Naive thymus-derived CD4-positive, alpha-beta T cell (primary cell): ENCODE data around the gene ZSCAN16. TPM values are rescaled to one million over a fixed set of nuclear protein-coding genes. Genes with fewer than 3 reads are reported as not detected.

ENCODE experiments used
- ATAC-seq: fragments of 150-1000 bp; cut with Tn5 transposase; 2 replicates; pipeline ENCODE4 v1.10.0; 2021; ENCODE audit warnings: mild to moderate bottlenecking, moderate library complexity
- CTCF ChIA-PET: fragments of 350-600 bp; sonication (Branson Sonifier 250); formaldehyde crosslinking; loops from one replicate; lab custom pipeline; 2021; ENCODE audit warnings: antibody characterized with exemption; lab: Charles Lee
- POLR2A ChIA-PET: fragments of 350-600 bp; sonication (Branson Sonifier 250); formaldehyde crosslinking; loops from one replicate; lab custom pipeline; 2021; ENCODE audit warnings: antibody characterized with exemption, inconsistent platforms; lab: Charles Lee
- DNase-seq, 9 donors: peaks; one replicate each; pipeline versions ENCODE4 v3.0.0 to v3.0.0-alpha.2; 2020 to 2022; ENCODE audit warnings: mixed read lengths in 1 of 9
- H3K27ac ChIP-seq: one replicate; pipeline ENCODE4 v1.7.0; 2013; ENCODE audit warnings: mild to moderate bottlenecking, low read depth, low read length, moderate library complexity
- H3K27me3 ChIP-seq, 2 donors: one replicate each; pipeline ENCODE4 v1.7.0; 2013; ENCODE audit warnings: low read length in 2 of 2, mild to moderate bottlenecking in 2 of 2, moderate library complexity in 2 of 2; ENCODE audit not compliant: control insufficient read depth in 2 of 2, insufficient read depth in 2 of 2
- H3K36me3 ChIP-seq, 3 experiments: 1 replicate in 2 of 3; 2 replicates in 1 of 3; pipeline ENCODE4 v1.7.0; 2013; ENCODE audit warnings: low read length in 3 of 3, mild to moderate bottlenecking in 3 of 3, moderate library complexity in 1 of 3; ENCODE audit not compliant: insufficient read depth in 3 of 3, control insufficient read depth in 2 of 3
- H3K4me1 ChIP-seq, 2 donors: one replicate each; pipeline ENCODE4 v1.7.0; 2013; ENCODE audit warnings: low read length in 2 of 2, mild to moderate bottlenecking in 2 of 2, moderate library complexity in 1 of 2; ENCODE audit not compliant: control insufficient read depth in 2 of 2, insufficient read depth in 2 of 2
- H3K4me3 ChIP-seq: 2 replicates; pipeline ENCODE4 v1.7.0; 2013; ENCODE audit warnings: mild to moderate bottlenecking, low read length
- H3K9me3 ChIP-seq, 3 experiments: 1 replicate in 2 of 3; 2 replicates in 1 of 3; pipeline ENCODE4 v1.7.0; 2013; ENCODE audit warnings: low read length in 3 of 3; ENCODE audit not compliant: control insufficient read depth in 2 of 3
- H3K27ac Mint-ChIP-seq, 9 donors: one replicate each; pipeline ENCODE4 v1.8.0; 2020 to 2022; ENCODE audit warnings: mixed read lengths in 9 of 9, mild to moderate bottlenecking in 8 of 9, moderate library complexity in 5 of 9, inconsistent platforms in 2 of 9
- H3K27me3 Mint-ChIP-seq, 5 donors: one replicate each; pipeline ENCODE4 v1.8.0; 2021 to 2022; ENCODE audit warnings: mixed read lengths in 5 of 5, mild to moderate bottlenecking in 1 of 5
- H3K36me3 Mint-ChIP-seq, 5 donors: one replicate each; pipeline ENCODE4 v1.8.0; 2020 to 2022; ENCODE audit warnings: mixed read lengths in 5 of 5, mild to moderate bottlenecking in 3 of 5, inconsistent platforms in 1 of 5
- H3K4me1 Mint-ChIP-seq, 7 donors: one replicate each; pipeline ENCODE4 v1.8.0; 2020 to 2022; ENCODE audit warnings: mixed read lengths in 7 of 7, mild to moderate bottlenecking in 3 of 7, inconsistent platforms in 1 of 7
- H3K4me3 Mint-ChIP-seq, 10 donors: one replicate each; pipeline ENCODE4 v1.8.0; 2020 to 2022; ENCODE audit warnings: mild to moderate bottlenecking in 10 of 10, mixed read lengths in 10 of 10, moderate library complexity in 6 of 10, inconsistent platforms in 2 of 10
- H3K9me3 Mint-ChIP-seq, 11 donors: one replicate each; pipeline ENCODE4 v1.8.0; 2020 to 2022; ENCODE audit warnings: mixed read lengths in 11 of 11, mild to moderate bottlenecking in 4 of 11, inconsistent platforms in 1 of 11, moderate library complexity in 1 of 11
- intact Hi-C, 2 donors: fragments of 100-400 bp; cut with micrococcal nuclease; formaldehyde crosslinking; loops; one replicate each; pipeline ENCODE4 v1.15.1; 2023
- polyA plus RNA-seq, 2 donors: library from polyadenylated mRNA; unstranded; fragments of 300-500 nt; fragmentation: Illumina TruSeq; gene quantifications; one replicate each; pipeline ENCODE4 v1.2.3, GENCODE V29; 2021
- total RNA-seq, 6 experiments: library from RNA in 5 of 6; stranded (reverse) in 5 of 6; gene quantifications; 1 replicate in 5 of 6; 2 replicates in 1 of 6; pipeline ENCODE4 v1.2.3 and lab custom pipeline; 2021 to 2026

ZSCAN16 gene
- total and polyA plus RNA-seq, 7 experiments from 2014 or later, result 6.4 to 15.7 (median 13.6) TPM

DNA sequence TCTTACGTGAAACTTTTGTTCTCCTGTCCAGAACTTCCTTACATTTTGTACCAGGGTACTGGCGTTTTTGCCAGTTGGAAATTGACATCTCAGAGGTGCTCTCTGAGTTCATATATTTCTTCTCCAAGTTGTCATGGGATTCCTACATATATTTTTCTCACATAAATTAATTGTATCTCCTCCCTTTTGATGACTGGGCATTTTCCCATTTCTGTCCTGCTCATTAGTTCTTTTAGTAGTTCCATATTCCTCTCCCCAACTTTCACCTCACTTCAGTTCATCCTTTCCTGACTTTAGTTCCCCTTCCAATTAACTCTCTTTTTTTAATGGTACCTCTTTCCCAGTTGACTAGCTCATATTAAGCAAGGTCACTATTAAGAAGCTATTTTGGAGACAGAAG is 28.1 kb downstream of the ZSCAN16 start:
- POLR2A ChIA-PET, result interaction anchor here (1.2 to 2.7 kb wide), 2 partner anchors 11 to 15 kb away, joined by 3 to 10 read pairs; partner anchors contain the start of gene ZKSCAN8
- peaks cover 49 to 88% (median 81%) of the 10 kb centered on the region in 5 donors for H3K36me3 Mint-ChIP-seq

DNA sequence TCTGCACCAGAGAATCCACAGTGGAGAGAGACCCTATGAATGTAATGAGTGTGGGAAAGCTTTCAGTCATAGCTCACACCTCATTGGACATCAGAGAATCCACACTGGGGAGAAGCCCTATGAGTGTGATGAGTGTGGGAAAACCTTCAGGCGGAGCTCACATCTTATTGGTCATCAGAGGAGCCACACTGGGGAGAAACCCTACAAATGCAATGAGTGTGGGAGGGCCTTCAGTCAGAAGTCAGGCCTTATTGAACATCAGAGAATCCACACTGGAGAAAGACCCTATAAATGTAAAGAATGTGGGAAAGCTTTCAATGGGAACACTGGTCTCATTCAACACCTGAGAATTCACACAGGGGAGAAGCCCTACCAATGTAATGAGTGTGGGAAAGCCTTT is 29.1 kb downstream of the ZSCAN16 start:
- Histone ChIP-seq H3K27ac (no peak overlapping the region), H3K36me3 (peaks cover 28 to 70% (median 30%) of the 10 kb centered on the region in 3 experiments), H3K4me3 (no peak overlapping the region), H3K9me3 (no peaks in the 10 kb centered on the region), H3K4me1 (no peaks in the 10 kb centered on the region), H3K27me3 (no peaks in the 10 kb centered on the region)
- intact Hi-C loops, result no loop called here
- no peak for ATAC-seq
- Mint-ChIP-seq H3K27me3 (no peaks in the 10 kb centered on the region), H3K9me3 (peaks cover 0 to 34% (median 0%) of the 10 kb centered on the region in 11 donors), H3K36me3 (peaks cover 47 to 88% (median 84%) of the 10 kb centered on the region in 5 donors), H3K4me3 (no peak overlapping the region), H3K4me1 (peaks cover 0 to 4% (median 0%) of the 10 kb centered on the region in 7 donors), H3K27ac (no peak overlapping the region)
- CTCF ChIA-PET, result interaction anchor here (1.4 kb wide), 1 partner anchor 12 kb away, joined by 4 read pairs; the partner anchor contains the start of gene ZKSCAN8
- DNase-seq, result no peak
- POLR2A ChIA-PET, result interaction anchor here (1.3 kb wide), 1 partner anchor 12 kb away, joined by 4 read pairs; the partner anchor contains the start of gene ZKSCAN8

More for the DNA sequence above, 28.1 kb downstream of the ZSCAN16 start:
- intact Hi-C loops, result no loop called here
- no peak for DNase-seq
- Mint-ChIP-seq H3K9me3 (peaks cover 0 to 34% (median 0%) of the 10 kb centered on the region in 11 donors), H3K4me1 (peaks cover 2 to 7% (median 5%) of the 10 kb centered on the region in 7 donors), H3K27me3 (no peaks in the 10 kb centered on the region), H3K27ac (no peak overlapping the region), H3K4me3 (no peak overlapping the region)
- H3K27ac ChIP-seq, result no peak overlapping the region
- ATAC-seq, result no peak
- H3K4me3 ChIP-seq, result no peak overlapping the region
- CTCF ChIA-PET, result no interaction called here
- H3K36me3 ChIP-seq, result peaks cover 28 to 78% (median 35%) of the 10 kb centered on the region in 3 experiments
- no peaks in the 10 kb centered on the region for H3K9me3 ChIP-seq
- no peaks in the 10 kb centered on the region for H3K4me1 ChIP-seq
- H3K27me3 ChIP-seq, result no peaks in the 10 kb centered on the region

DNA sequence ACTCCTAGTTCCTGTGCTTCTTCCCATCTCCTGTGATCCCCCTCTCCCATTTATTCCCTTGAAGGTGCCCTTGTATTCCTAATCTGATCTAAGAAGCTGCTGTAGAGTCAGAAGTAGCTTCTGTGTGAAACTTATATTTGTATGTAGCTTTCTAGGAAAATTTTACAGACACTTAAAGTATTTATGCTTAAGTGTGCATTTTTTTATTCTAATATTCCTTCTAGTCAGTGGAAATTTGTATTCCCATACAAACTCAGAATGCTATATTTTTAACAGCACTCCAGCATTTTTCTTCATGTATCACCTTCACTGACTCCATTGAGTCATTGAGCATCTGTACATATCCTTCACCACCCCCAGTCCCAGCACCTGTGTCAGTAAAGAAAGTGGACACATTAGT is 29.9 kb downstream of the ZSCAN16 start:
- CTCF ChIA-PET, result interaction anchor here (1.4 kb wide), 1 partner anchor 13 kb away, joined by 4 read pairs; the partner anchor contains the start of gene ZKSCAN8

DNA sequence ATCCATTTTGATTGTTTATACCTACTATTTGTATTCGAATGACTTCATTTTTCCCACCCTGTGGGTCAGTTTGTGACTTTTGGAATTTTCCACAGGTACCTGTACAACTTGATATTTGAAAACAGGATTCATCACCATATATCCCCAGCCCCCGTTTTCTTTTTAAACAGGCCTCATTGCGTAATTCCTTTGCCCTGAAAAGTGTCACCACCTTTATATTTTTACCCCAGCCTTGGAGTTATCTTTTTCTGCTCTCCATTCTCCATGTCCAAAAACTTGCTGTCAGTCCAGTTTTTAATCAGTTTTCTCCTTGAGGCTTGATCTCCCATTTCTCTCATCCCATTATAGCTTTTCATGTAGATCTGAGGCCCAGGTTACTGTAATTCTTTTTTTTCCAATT is 33.9 kb downstream of the ZSCAN16 start:
- Mint-ChIP-seq H3K27me3 (no peaks in the 10 kb centered on the region), H3K9me3 (peaks cover 0 to 30% (median 5%) of the 10 kb centered on the region in 11 donors), H3K4me3 (no peak overlapping the region), H3K4me1 (peaks cover 8 to 17% (median 16%) of the 10 kb centered on the region in 7 donors), H3K27ac (no peak overlapping the region), H3K36me3 (peaks cover 40 to 78% (median 55%) of the 10 kb centered on the region in 5 donors)
- DNase-seq (no peak), ATAC-seq (no peak)
- peaks cover 0 to 11% of the 10 kb centered on the region in 2 donors for H3K4me1 ChIP-seq
- peaks cover 5 to 26% (median 8%) of the 10 kb centered on the region in 3 experiments for H3K36me3 ChIP-seq
- H3K4me3 ChIP-seq, result no peak overlapping the region
- CTCF ChIA-PET, result no interaction called here
- POLR2A ChIA-PET, result no interaction called here
- no peaks in the 10 kb centered on the region for H3K27me3 ChIP-seq
- intact Hi-C loops, result no loop called here
- no peaks in the 10 kb centered on the region for H3K9me3 ChIP-seq
- no peak overlapping the region for H3K27ac ChIP-seq

More for the DNA sequence above, 29.9 kb downstream of the ZSCAN16 start:
- peaks cover 0 to 39% (median 2%) of the 10 kb centered on the region in 11 donors for H3K9me3 Mint-ChIP-seq
- Histone ChIP-seq H3K9me3 (no peaks in the 10 kb centered on the region), H3K27ac (no peak overlapping the region), H3K4me1 (no peaks in the 10 kb centered on the region), H3K4me3 (no peak overlapping the region), H3K36me3 (peaks cover 22 to 62% (median 26%) of the 10 kb centered on the region in 3 experiments), H3K27me3 (no peaks in the 10 kb centered on the region)
- intact Hi-C loops, result no loop called here
- ATAC-seq (no peak), DNase-seq (no peak)
- no peak overlapping the region for H3K27ac Mint-ChIP-seq
- no peak overlapping the region for H3K4me3 Mint-ChIP-seq
- H3K4me1 Mint-ChIP-seq, result peaks cover 0 to 4% (median 0%) of the 10 kb centered on the region in 7 donors
- POLR2A ChIA-PET, result interaction anchor here (1.3 kb wide), 1 partner anchor 13 kb away, joined by 4 read pairs; the partner anchor contains the start of gene ZKSCAN8
- no peaks in the 10 kb centered on the region for H3K27me3 Mint-ChIP-seq
- peaks cover 48 to 89% (median 83%) of the 10 kb centered on the region in 5 donors for H3K36me3 Mint-ChIP-seq

DNA sequence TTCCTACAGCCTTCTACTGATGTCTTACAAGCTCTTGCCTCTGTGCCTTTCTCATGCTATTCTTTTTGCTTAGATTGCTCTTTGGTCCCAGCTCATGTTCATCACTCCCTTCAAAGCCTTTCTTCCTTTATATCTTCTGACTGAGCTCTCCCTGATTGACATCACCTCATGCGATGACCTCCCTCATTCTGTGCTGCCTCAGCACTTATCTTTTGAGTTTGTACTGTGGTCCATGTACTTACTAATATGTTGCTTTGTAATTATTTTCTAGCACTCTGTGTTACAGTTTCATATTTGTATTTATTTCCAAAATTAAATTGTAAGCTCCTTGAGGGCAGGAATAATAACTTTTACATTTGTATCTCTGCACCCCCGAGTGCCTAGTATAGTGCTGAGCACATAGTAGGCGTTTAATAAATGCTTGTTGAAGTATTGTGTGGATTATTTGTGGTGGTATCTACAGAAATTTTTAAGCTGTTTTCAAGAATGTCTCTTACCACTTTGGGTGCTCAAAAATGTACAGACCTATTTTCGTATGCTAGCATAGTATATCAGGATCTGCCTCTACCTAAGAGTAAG is 34.7 kb downstream of the ZSCAN16 start:
- peaks cover 37 to 70% (median 49%) of the 10 kb centered on the region in 5 donors for H3K36me3 Mint-ChIP-seq
- no peak overlapping the region for H3K4me3 ChIP-seq

DNA sequence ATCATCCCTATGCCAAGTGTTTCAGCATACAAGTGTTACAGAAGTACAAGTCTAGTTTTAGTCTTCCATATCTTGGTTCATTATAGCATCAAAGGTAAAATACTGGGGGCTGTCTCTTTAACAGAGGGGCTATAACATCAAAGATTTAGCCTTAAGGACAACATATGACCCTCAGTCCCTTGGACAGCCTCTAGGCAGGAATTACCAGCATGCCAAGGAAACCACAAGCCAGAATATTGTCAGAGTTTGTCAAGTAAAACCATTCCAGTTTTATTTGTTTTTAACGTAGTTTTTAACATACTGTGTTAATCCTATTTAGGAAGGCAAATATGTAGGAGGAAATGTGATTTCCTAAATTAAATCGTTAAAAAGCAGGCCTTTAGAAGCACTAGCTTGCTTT is 35.8 kb downstream of the ZSCAN16 start:
- no peaks in the 10 kb centered on the region for H3K27me3 ChIP-seq
- Mint-ChIP-seq H3K9me3 (peaks cover 0 to 19% (median 5%) of the 10 kb centered on the region in 11 donors), H3K4me1 (peaks cover 8 to 17% (median 16%) of the 10 kb centered on the region in 7 donors), H3K36me3 (peaks cover 28 to 62% (median 40%) of the 10 kb centered on the region in 5 donors), H3K27me3 (peaks cover 0 to 3% (median 3%) of the 10 kb centered on the region in 5 donors), H3K4me3 (peak overlapping the region in 1 of 10 donors; percentile 6), H3K27ac (no peak overlapping the region)
- ChIA-PET POLR2A (interaction anchor here (0.8 kb wide), 1 partner anchor 107 kb away, joined by 4 read pairs; the partner anchor contains the start of gene ZSCAN26), CTCF (no interaction called here)
- intact Hi-C loops, result no loop called here
- ATAC-seq, result no peak
- no peak overlapping the region for H3K4me3 ChIP-seq
- no peak overlapping the region for H3K27ac ChIP-seq
- peaks cover 0 to 7% (median under 1%) of the 10 kb centered on the region in 3 experiments for H3K36me3 ChIP-seq
- H3K9me3 ChIP-seq, result no peaks in the 10 kb centered on the region
- H3K4me1 ChIP-seq, result peaks cover 0 to 11% of the 10 kb centered on the region in 2 donors
- DNase-seq, result no peak

More for the DNA sequence above, 34.7 kb downstream of the ZSCAN16 start:
- DNase-seq, result no peak
- CTCF ChIA-PET, result no interaction called here
- H3K4me1 Mint-ChIP-seq, result peaks cover 8 to 17% (median 16%) of the 10 kb centered on the region in 7 donors
- Histone ChIP-seq H3K27me3 (no peaks in the 10 kb centered on the region), H3K4me1 (peaks cover 0 to 11% of the 10 kb centered on the region in 2 donors), H3K9me3 (no peaks in the 10 kb centered on the region), H3K36me3 (peaks cover 0 to 18% (median 6%) of the 10 kb centered on the region in 3 experiments), H3K27ac (no peak overlapping the region)
- no peak overlapping the region for H3K4me3 Mint-ChIP-seq
- H3K27me3 Mint-ChIP-seq, result no peaks in the 10 kb centered on the region
- POLR2A ChIA-PET, result no interaction called here
- intact Hi-C loops, result no loop called here
- peaks cover 0 to 23% (median 5%) of the 10 kb centered on the region in 11 donors for H3K9me3 Mint-ChIP-seq
- ATAC-seq, result no peak
- H3K27ac Mint-ChIP-seq, result peak overlapping the region in 1 of 9 donors; percentile 67
